Stimulated activated CD8-positive, alpha-beta memory T cell treated with anti-CD3 and anti-CD28 coated beads, Interleukin-15, amount 100 ng/mL, for 4 hours (primary cell): ENCODE data around the gene CCDC88B.

Experiments used
- DNase-seq, 2 donors: peaks; one replicate each; pipeline ENCODE4 v3.0.0-alpha.2; 2020; ENCODE audit warnings: low read depth in 2 of 2

CCDC88B gene

GRCh38 chr11:64359712-64360445 lies 19.9 kb downstream of the CCDC88B start:
- no peak for DNase-seq

- no peak for DNase-seq
Observed at GRCh38 chr11:64360448-64360921, 20.5 kb downstream of the CCDC88B start.

- DNase-seq = no peak
Observed at GRCh38 chr11:64361659-64362058, 21.7 kb downstream of the CCDC88B start.

- DNase-seq = no peak
Observed at GRCh38 chr11:64362339-64362738, 22.3 kb downstream of the CCDC88B start.

GRCh38 chr11:64364435-64364834 lies 24.4 kb downstream of the CCDC88B start:
- DNase-seq = no peak

- DNase-seq = no peak
Observed at GRCh38 chr11:64364911-64365310, 24.9 kb downstream of the CCDC88B start.

- no peak for DNase-seq
Observed at GRCh38 chr11:64366751-64367150, 26.7 kb downstream of the CCDC88B start.

GRCh38 chr11:64367931-64368672 lies 28.1 kb downstream of the CCDC88B start:
- no peak for DNase-seq

GRCh38 chr11:64368673-64369074 lies 28.7 kb downstream of the CCDC88B start:
- DNase-seq = no peak

GRCh38 chr11:64369440-64370421 lies 29.7 kb downstream of the CCDC88B start:
- DNase-seq = no peak

- DNase-seq = no peak
Observed at GRCh38 chr11:64371201-64371600, 31.2 kb downstream of the CCDC88B start.

GRCh38 chr11:64372021-64372420 lies 32.0 kb downstream of the CCDC88B start:
- DNase-seq = no peak

- no peak for DNase-seq
Observed at GRCh38 chr11:64372802-64373597, 33.0 kb downstream of the CCDC88B start.

- DNase-seq = no peak
Observed at GRCh38 chr11:64373598-64373974, 33.6 kb downstream of the CCDC88B start.

- DNase-seq = no peak
Observed at GRCh38 chr11:64376071-64376470, 36.1 kb downstream of the CCDC88B start.

- DNase-seq = no peak
Observed at GRCh38 chr11:64378335-64378880, 38.4 kb downstream of the CCDC88B start.

GRCh38 chr11:64379160-64379559 lies 39.2 kb downstream of the CCDC88B start:
- DNase-seq = no peak

GRCh38 chr11:64379817-64380709 lies 40.1 kb downstream of the CCDC88B start:
- DNase-seq = no peak

- no peak for DNase-seq
Observed at GRCh38 chr11:64381350-64381749, 41.3 kb downstream of the CCDC88B start.

GRCh38 chr11:64382047-64382446 lies 42.0 kb downstream of the CCDC88B start:
- no peak for DNase-seq
